Common myeloid progenitor, CD34-positive (primary cell): ENCODE results near the gene TNNC2. TPM values are rescaled to one million over a fixed set of nuclear protein-coding genes. Genes with fewer than 3 reads are reported as not detected.
"Not testable (repeated sequence)": the region's sequence is repeated elsewhere in the genome, so short reads cannot be mapped to it uniquely, and the experiment has no call there.

ENCODE experiments used
- CTCF ChIA-PET: fragments of 350-600 bp; sonication (Branson Sonifier 250); formaldehyde crosslinking; loops from one replicate; lab custom pipeline; 2021; ENCODE audit warnings: antibody characterized with exemption; lab: Charles Lee
- POLR2A ChIA-PET: fragments of 350-600 bp; sonication (Branson Sonifier 250); formaldehyde crosslinking; loops from one replicate; lab custom pipeline; 2021; ENCODE audit warnings: antibody characterized with exemption; lab: Charles Lee
- DNase-seq, 3 donors: peaks; one replicate each; pipeline versions ENCODE4 v3.0.0 to v3.0.0-alpha.2; 2013
- H3K27ac ChIP-seq, 2 experiments: 1 replicate in 1 of 2; 2 replicates in 1 of 2; pipeline ENCODE4 v1.7.0; 2013; ENCODE audit warnings: inconsistent platforms in 2 of 2, low read length in 2 of 2, mild to moderate bottlenecking in 2 of 2, low read depth in 1 of 2, moderate library complexity in 1 of 2; ENCODE audit not compliant: severe bottlenecking in 2 of 2, insufficient read depth in 1 of 2, poor library complexity in 1 of 2
- H3K27me3 ChIP-seq, 5 experiments: replicated peaks in 2 of 5; 1 replicate in 3 of 5; 2 replicates in 2 of 5; pipeline versions ENCODE4 v1.6.1 to v1.7.0; 2013; ENCODE audit warnings: low read length in 4 of 5, mild to moderate bottlenecking in 2 of 5, moderate library complexity in 2 of 5, inconsistent platforms in 1 of 5; ENCODE audit not compliant: insufficient read depth in 5 of 5, control insufficient read depth in 4 of 5
- H3K36me3 ChIP-seq, 4 experiments: 1 replicate in 2 of 4; 2 replicates in 2 of 4; pipeline versions ENCODE4 v1.6.1 to v1.7.0; 2013; ENCODE audit warnings: low read length in 3 of 4, control low read depth in 1 of 4, mild to moderate bottlenecking in 1 of 4; ENCODE audit not compliant: control insufficient read depth in 4 of 4, insufficient read depth in 4 of 4
- H3K4me1 ChIP-seq, 4 experiments: 1 replicate in 3 of 4; 2 replicates in 1 of 4; pipeline versions ENCODE4 v1.6.1 to v1.7.1; 2013; ENCODE audit warnings: low read length in 3 of 4, mild to moderate bottlenecking in 3 of 4, control low read depth in 1 of 4, inconsistent platforms in 1 of 4, moderate library complexity in 1 of 4; ENCODE audit not compliant: control insufficient read depth in 4 of 4, insufficient read depth in 4 of 4; ENCODE audit errors: control extremely low read depth in 1 of 4
- H3K4me3 ChIP-seq, 7 experiments: 1 replicate in 4 of 7; 2 replicates in 3 of 7; pipeline versions ENCODE4 v1.5.1 to v1.7.0; 2013; ENCODE audit warnings: mild to moderate bottlenecking in 7 of 7, low read length in 6 of 7, moderate library complexity in 6 of 7, inconsistent platforms in 2 of 7, low read depth in 2 of 7, control low read depth in 1 of 7; ENCODE audit not compliant: insufficient read depth in 4 of 7, control insufficient read depth in 1 of 7; ENCODE audit errors: extremely low read depth in 1 of 7
- H3K9me3 ChIP-seq, 5 experiments: 1 replicate in 4 of 5; 2 replicates in 1 of 5; pipeline versions ENCODE4 v1.6.1 to v1.7.1; 2013; ENCODE audit warnings: low read length in 4 of 5, mild to moderate bottlenecking in 2 of 5, inconsistent platforms in 1 of 5, low read depth in 1 of 5, moderate library complexity in 1 of 5; ENCODE audit not compliant: control insufficient read depth in 4 of 5, insufficient read depth in 2 of 5; ENCODE audit errors: control extremely low read depth in 1 of 5
- WGBS: methylation state at CpG from one replicate; pipeline ENCODE4 v1.1.5; 2013; ENCODE audit not compliant: insufficient coverage; 5-methylcytosine and 5-hydroxymethylcytosine counted together
- polyA plus RNA-seq: library from polyadenylated mRNA; unstranded; fragments of 120-200 nt; gene quantifications from one replicate; pipeline ENCODE4 v1.2.1, GENCODE V29; 2013

Gene TNNC2
- 1.4 TPM for polyA plus RNA-seq

DNA sequence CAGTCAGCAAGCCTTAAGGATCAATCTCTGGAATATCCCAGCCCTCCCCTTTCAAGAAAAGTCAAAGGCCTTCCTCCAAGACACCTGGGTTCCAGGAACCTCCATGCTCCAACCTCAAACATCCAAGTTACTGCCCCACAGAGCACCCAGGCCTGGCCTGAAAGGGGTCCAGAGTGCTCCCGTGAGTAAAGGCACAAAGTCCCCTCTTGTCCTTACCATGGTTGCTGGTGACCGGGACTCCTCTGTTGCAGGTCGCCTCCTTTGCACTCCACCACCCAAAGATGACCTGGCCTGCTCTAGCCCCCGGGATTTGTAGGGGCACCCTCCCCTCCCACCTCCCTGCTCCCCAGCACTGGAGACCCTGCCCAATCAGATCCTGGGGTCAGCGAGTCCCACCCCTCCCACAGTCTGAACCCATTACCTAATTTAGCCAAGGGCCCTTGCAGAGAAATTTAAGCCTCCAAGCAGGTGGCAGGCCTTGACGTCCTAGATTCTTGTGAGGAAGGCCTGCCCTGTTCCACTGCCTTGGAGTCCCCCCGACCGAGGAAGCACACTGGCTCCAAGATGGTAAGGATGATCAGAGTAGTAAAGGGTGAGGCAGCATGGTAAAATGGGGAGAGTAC lies at the start of gene TNNC2:
TNNC2 (minus strand) TSS at position 283 of the 623 bp plus-strand sequence; CDS start at position 219, 64 bp downstream.
- 96% methylated on average over 5 of the region's 8 CpGs for WGBS
- ChIA-PET POLR2A (no interaction called here), CTCF (interaction anchor here (0.6 to 3.8 kb wide), 3 partner anchors 13 to 135 kb away, joined by 3 to 24 read pairs (median 3); no protein-coding TSS in a partner anchor)
- no peak within 1 kb of the TSS for H3K4me3 ChIP-seq
- no peak within 1 kb of the TSS for H3K27ac ChIP-seq
- no peaks in the 10 kb centered on the region for H3K9me3 ChIP-seq
- peaks cover 0 to 18% (median 5%) of the 10 kb centered on the region in 5 experiments for H3K27me3 ChIP-seq
- no peaks in the 10 kb centered on the region for H3K36me3 ChIP-seq
- no peak for DNase-seq
- peaks cover 0 to 20% (median 13%) of the 10 kb centered on the region in 4 experiments for H3K4me1 ChIP-seq

DNA sequence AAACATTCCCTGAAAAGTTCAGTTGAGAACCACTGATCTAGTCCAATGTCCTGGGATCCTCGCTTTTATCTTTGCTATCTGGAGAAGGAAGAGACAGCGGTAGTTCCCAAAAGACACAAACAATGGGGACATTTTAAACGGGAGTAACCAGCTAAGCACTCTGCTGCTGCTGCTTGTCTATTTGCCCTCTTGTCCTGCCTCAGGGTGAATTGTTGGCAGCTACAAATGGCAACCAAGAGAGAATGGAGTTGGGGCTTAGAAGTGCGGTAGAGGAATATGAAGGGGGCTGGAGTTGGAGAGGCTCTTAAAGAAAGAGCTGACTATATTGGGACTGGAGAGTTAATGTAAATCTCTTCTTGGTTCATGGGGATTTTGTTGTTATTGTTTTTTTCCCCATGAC lies 47.5 kb upstream of the TNNC2 start:
- H3K27me3 ChIP-seq: no peaks in the 10 kb centered on the region
- ChIA-PET POLR2A (no interaction called here), CTCF (interaction anchor here (0.6 to 0.7 kb wide), 2 partner anchors 16 to 95 kb away, joined by 3 read pairs; partner anchors contain the start of genes CTSA and NEURL2)
- 93% methylated on average over 3 of the region's 4 CpGs for WGBS
- H3K36me3 ChIP-seq: peaks cover under 1 to 29% (median 21%) of the 10 kb centered on the region in 4 experiments
- H3K4me3 ChIP-seq: no peak overlapping the region
- H3K9me3 ChIP-seq: no peaks in the 10 kb centered on the region
- DNase-seq: no peak
- H3K27ac ChIP-seq: no peak overlapping the region
- H3K4me1 ChIP-seq: no peaks in the 10 kb centered on the region

DNA sequence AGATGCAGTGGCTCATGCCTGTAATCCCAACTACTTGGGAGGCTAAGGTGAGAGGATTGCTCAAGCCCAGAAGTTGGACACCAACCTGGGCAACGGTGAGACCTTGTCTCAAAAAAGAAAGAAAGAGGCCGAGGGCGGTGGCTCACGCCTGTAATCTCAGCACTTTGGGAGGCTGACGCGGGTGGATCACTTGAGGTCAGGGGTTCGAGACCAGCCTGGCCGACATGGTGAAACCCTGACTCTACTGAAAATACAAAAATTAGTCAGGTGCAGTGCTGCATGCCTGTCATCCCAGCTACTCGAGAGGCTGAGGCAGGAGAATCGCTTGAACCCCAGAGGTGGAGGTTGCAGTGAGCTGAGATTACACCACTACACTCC lies 47.0 kb upstream of the TNNC2 start:
- POLR2A ChIA-PET, H3K27ac ChIP-seq, H3K4me3 ChIP-seq, H3K27me3 ChIP-seq, H3K4me1 ChIP-seq, H3K9me3 ChIP-seq, DNase-seq: not testable (repeated sequence)
- CTCF ChIA-PET: interaction anchor here (0.6 to 1.4 kb wide), 3 partner anchors 8 to 95 kb away, joined by 3 to 4 read pairs (median 4); partner anchors contain the start of gene NEURL2
- H3K36me3 ChIP-seq: peaks cover 2 to 27% (median 21%) of the 10 kb centered on the region in 4 experiments
- 97% methylated on average over 10 of the region's 10 CpGs for WGBS

DNA sequence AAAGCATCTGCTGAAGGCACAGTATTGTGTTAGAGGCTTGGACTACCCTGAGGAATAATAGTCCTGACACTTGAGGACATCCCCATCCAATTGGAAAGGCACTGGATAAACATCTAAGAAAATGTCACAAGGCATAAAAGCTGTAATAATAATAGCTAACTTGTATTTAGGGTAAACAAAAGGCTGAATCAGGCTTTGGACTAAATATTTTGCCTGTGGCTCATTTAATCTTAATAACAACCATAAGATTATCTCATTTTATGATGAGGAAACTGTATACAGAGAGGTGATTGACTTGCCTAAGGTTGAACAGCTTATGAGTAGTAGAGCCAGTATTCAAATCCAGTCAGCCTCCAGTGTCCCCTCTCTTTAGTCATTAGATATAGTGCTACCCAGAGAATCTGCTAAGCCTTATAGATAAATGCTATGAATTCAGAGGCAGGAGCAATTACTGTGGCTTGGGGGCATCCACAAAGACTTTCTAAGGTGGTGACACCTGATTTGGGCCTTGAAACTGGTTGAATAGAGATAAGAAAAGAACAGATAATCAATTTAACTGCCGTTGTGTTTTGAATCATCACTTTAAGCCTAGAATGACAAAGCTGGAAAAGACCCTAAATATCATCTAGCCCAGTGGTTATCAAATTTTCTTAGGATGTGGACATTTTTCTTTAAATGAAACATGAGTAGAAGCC lies 46.4 kb upstream of the TNNC2 start:
- WGBS: 100% methylated on average over 1 of the region's 1 CpG
- Histone ChIP-seq H3K27me3 (no peaks in the 10 kb centered on the region), H3K36me3 (peaks cover 2 to 24% (median 18%) of the 10 kb centered on the region in 4 experiments), H3K9me3 (no peaks in the 10 kb centered on the region), H3K4me1 (no peaks in the 10 kb centered on the region), H3K27ac (no peak overlapping the region), H3K4me3 (no peak overlapping the region)
- no peak for DNase-seq
- ChIA-PET CTCF (interaction anchor here (0.9 to 1.4 kb wide), 2 partner anchors 9 to 17 kb away, joined by 4 read pairs; partner anchors contain the start of gene NEURL2), POLR2A (no interaction called here)

DNA sequence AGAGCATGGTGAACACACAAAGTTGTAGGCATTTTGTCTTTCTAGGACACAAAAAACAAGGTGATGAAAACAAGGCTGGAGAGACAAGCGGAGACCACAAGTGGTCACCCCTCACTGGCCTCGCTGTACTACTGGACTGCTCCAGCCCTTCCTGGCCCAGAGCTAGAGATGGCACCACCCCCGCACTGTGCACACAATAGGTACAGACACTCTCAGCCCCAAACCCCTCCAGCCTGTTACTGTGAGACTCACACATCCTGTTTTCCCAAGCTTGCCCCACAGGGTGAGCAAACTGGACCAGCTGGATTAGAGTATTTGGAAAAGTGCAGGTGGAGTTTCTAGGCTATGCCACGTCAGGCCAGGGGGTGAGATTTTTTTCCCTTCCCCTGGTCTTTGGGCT lies 45.5 kb upstream of the TNNC2 start:
- Histone ChIP-seq H3K4me1 (no peaks in the 10 kb centered on the region), H3K4me3 (no peak overlapping the region), H3K27ac (no peak overlapping the region), H3K36me3 (peaks cover 2 to 17% (median 11%) of the 10 kb centered on the region in 4 experiments), H3K27me3 (no peaks in the 10 kb centered on the region), H3K9me3 (no peaks in the 10 kb centered on the region)
- ChIA-PET CTCF (interaction anchor here (0.6 to 1.2 kb wide), 3 partner anchors 17 to 142 kb away, joined by 3 read pairs; no protein-coding TSS in a partner anchor), POLR2A (interaction anchor here (0.5 kb wide), 1 partner anchor 21 kb away, joined by 3 read pairs; no protein-coding TSS in a partner anchor)
- WGBS: 100% methylated on average over 3 of the region's 4 CpGs
- DNase-seq: no peak

DNA sequence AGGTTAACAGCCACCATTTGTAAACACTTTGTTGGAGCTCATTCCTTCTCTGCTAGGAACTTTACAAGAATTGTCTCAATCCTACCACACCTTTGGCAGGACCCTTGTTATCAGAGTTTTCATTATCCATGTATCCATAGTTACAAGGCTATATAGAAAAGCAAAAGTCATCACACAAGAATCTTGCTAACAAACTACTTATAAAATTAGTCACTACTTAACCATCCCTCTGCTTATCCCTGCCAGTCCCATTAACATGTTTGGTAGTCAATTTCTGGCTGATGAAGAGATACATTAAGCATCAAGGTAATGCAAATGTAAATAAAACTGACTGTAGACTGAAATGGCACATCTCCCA lies 40.7 kb upstream of the TNNC2 start:
- DNase-seq: no peak
- H3K4me3 ChIP-seq: no peak overlapping the region
- POLR2A ChIA-PET: no interaction called here
- CTCF ChIA-PET: interaction anchor here (0.6 to 1.3 kb wide), 3 partner anchors 10 to 1687 kb away, joined by 3 to 4 read pairs (median 4); no protein-coding TSS in a partner anchor
- no peaks in the 10 kb centered on the region for H3K4me1 ChIP-seq
- H3K27ac ChIP-seq: no peak overlapping the region
- peaks cover 0 to 5% (median 2%) of the 10 kb centered on the region in 4 experiments for H3K36me3 ChIP-seq
- H3K9me3 ChIP-seq: no peaks in the 10 kb centered on the region
- no peaks in the 10 kb centered on the region for H3K27me3 ChIP-seq
